Activated T-cell treated with anti-CD3 and anti-CD28 coated beads for 48 hours (primary cell): Measurements from ENCODE around the gene SMIM3.
A peak's percentile ranks its signal among the peaks of the same experiment; 100 is the strongest.
"Not testable (repeated sequence)": the region's sequence is repeated elsewhere in the genome, so short reads cannot be mapped to it uniquely, and the experiment has no call there.

Experiments used
- DNase-seq: peaks from one replicate; pipeline ENCODE4 v3.0.0-alpha.2; 2020; ENCODE audit warnings: low read depth

SMIM3 gene, protein sequence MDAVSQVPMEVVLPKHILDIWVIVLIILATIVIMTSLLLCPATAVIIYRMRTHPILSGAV

DNA sequence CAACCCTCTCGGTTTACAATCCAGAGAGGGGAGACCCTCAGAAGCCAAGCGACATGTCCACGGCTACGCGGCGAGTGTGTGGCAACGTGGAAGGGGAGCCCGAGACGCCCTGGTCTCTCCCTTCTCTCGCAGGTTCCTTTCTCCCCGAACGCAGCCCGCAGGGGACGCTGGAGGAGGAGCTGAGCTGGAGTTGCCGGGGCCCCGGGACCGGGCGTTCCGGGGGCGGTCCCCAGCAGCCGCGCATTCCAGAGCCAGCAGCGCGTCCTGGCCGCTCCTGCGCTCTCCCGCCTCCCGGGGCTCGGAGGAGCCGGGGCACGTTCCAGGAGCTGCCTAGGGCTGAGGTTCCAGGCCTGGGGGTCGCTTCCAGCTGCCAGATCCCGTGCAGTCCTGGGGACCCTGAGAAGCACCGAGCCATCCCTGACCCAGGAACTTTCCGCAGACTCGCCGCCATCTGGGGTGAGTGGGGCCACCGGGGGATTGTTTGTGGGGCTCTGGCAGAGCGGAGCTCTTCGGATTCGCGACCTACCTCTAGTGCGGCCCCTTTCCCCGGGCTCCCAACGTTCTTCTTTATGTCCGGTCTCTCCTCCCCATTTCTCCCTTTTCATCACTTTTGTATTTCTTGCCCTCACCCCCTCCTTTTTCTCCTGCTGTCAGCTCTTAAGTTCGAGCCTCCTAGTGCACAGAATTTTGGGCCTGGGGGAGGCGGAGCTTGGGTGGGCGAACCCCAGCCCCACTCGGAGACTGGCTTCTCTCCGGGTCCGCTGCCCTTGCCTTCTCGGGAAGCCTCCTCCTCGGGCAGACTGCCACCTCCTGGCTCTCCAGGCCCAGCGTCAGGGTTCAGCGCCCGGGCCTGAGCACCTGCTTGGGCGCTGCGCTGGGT, at the start of gene SMIM3:
SMIM3 (plus strand) TSS at position 241 of the 880 bp plus-strand sequence. CDS start 16,684 bp downstream, outside the sequence.
- DNase-seq = peak; percentile 66

DNA sequence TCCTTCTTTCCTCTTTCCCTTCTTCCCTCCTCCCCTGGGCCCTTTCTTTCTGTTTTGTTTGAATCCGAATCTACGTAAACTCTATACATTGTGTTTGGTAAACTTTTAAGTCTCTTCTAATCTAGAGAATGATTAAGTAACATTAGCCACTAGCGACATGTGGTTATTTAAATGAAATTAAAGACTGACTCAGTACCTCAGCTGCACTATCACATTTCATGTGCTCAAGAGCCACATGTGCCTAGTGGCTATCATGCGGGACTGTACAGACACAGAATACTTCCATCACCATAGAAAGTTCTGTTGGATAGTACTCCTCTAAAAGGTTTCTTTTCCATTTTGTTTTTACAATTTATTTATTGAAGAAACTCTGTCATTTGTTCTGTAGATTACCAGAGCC, 48.7 kb upstream of the SMIM3 start:
- DNase-seq = no peak

DNA sequence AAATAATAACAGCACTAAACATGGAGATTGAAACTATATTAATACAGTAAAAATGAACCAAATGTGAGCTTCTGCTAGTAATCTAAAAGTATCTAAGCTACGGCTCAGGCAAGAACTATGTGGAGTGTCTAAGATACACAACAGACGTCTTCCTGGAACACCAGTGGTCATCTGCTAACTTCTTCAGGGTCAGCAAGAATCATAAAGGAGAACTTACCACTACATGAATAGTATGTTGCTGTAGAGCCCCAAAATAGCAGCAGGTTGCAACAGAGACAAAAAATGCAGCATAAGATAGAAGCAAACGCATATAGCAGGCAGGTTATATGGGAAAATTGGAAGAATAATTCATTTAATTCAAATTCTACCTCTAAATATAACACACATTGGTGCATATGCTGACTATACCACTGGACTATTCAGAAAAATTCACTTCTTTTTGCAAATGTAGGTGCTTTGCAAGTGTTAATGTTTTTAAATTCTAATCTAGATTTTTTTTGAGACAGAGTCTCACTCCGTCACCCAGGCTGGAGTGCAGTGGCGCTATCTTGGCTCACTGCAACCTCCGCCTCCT, 46.8 kb upstream of the SMIM3 start:
- DNase-seq = no peak

DNA sequence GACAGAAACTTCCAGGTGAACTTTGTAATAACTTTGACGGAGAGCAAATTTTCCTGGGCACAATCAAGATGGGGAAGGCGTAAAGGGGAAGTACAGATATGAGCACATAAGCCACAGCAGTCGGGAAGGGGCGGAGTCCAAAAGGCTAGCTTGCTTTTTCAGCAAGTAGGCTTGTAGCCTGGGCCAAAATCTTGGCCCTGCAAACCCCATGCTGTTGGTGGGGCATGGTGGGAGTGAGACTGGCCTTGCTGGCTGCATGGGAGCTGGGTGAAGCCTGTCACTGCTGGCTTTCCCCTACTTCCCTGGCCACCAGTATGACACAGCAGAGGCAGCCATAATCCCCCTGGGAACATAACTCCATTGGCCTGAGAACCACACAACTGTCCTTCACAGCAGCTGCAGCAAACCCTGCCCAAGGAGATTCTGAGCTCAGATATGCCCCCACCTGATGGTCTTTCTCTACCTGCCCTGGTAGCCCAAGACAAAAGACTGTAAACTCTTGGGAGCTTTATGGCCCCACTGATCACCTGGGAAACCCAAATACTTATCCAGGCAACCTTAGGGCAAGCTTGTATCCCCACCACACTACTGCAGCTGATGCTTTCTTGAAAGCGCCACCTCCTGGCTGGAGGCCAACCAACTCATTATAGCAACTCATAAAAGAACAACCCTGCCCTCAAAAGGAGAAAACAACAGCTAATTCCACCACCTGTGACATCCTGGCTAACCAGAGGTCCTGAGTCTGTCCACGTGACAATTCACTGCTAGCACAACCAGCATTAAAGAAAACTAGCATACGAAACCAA, 43.8 kb upstream of the SMIM3 start:
- DNase-seq = peak; percentile 14

DNA sequence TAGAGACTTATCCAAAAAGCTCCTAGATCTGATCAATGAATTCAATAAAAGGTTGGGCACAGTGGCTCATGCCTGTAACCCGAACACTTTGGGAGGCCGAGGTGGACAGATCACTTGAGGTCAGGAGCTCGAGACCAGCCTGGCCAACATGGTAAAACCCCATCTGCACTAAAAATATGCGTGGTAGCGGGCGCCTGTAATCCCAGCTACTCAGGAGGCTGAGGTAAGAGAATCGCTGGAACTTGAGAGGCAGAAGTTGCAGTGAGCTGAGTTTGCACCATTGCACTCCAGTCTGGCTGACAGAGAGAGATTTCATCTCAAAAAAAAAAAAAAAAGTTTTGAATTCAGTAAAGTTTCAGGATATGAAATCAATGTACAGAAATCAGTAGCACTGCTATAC, 39.7 kb upstream of the SMIM3 start:
- DNase-seq = no peak

DNA sequence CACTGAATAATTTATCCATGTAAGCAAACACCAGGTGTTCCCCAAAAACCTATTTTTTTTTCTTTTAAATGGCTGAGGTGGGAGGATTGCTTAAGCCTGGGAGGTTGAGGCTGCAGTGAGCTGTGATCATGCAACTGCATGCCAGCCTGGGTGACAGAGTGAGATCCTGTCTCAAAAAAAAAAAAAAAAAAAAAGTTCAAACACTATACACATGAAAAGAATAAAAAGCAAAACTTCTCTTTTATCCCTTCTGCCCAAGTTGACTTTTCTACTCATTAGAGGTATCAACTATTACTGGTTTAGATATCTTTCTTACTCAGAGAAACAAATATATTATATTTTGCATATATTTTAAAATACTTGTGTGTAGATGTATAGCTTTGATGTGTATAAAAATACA, 37.6 kb upstream of the SMIM3 start:
- no peak for DNase-seq

DNA sequence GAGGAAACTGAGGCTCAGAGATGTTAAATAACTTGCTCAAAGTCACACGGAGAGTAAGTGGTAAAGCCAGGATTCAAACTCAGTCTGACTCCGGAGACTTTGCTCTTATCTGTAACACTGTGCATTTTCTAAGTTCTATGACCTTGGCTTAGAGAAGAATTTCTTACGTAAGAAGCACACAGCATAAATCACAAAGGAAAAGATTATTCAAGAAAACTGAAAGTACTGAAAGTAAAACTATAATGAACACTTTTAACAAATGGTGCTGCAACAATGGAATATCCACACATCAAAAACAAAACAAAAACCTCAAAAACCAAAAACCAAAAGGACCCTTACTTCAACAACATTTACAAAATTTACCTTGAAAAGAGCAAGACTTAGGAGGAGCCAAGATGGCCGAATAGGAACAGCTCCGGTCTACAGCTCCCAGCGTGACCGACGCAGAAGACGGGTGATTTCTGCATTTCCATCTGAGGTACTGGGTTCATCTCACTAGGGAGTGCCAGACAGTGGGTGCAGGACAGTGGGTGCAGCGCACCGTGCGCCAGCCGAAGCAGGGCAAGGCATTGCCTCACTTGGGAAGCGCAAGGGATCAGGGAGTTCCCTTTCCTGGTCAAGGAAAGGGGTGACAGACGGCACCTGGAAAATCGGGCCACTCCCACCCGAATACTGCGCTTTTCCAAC, 36.0 kb upstream of the SMIM3 start:
- not testable (repeated sequence) for DNase-seq

DNA sequence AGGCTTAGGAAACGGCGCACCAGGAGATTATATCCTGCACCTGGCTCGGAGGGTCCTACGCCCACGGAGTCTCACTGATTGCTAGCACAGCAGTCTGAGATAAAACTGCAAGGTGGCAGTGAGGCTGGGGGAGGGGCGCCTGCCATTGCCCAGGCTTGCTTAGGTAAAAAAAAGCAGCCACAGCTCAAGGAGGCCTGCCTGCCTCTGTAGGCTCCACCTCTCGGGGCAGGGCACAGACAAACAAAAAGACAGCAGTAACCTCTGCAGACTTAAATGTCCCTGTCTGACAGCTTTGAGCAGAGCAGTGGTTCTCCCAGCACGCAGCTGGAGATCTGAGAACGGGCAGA, 35.4 kb upstream of the SMIM3 start:
- DNase-seq = not testable (repeated sequence)

DNA sequence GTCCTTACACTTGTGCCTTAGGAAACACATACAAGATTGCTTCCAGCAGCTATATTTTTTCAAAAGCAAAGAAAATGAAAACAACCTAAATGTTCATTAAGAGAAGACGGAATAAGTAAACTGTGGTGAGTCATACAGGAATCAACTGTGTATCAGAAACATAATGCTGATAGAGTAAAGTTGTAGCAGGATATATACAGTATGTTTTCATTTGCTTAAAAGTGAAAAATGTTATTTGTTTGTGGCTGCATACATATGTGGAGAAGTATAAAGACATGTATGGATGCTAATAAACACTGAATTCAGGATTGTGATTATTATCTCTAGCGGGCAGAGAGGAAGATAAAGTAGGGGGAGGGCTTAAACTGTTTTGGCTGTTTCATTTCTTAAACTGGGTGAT, 28.1 kb upstream of the SMIM3 start:
- DNase-seq = no peak

DNA sequence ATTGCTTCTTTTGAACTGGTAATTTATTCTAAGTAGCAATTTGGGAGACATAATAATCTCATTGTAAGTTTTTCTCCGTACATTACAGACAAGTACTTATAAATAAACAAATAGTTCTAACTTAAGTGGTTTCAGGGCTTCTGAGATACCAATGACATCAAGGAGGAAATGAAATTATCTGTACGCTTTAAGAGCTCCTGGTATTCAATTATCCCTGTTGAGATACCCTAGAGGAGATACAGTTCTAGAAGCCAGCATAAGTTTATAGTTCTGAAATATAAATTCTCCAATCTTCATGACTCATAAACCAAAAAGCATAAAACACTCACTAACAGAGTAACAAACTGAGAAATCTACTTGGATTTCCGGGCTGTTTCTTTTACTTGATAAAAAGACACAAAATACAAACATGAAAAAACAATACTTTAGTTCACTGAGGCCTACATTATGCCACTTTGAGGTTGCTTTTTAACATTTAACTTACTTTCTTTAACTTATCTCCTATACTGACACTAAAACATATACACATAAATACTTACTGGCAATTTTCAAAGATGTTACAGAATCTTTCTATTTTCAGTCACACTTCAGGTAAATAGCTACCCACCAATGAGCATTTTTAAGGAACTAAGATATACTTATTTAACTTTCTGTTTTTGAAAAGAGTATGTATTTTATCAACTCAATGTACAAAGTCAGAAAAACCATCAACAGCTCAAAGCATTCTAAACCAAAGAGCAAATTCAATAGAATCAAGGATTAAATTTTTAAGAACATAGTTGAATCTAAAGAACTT, 27.3 kb upstream of the SMIM3 start:
- no peak for DNase-seq

DNA sequence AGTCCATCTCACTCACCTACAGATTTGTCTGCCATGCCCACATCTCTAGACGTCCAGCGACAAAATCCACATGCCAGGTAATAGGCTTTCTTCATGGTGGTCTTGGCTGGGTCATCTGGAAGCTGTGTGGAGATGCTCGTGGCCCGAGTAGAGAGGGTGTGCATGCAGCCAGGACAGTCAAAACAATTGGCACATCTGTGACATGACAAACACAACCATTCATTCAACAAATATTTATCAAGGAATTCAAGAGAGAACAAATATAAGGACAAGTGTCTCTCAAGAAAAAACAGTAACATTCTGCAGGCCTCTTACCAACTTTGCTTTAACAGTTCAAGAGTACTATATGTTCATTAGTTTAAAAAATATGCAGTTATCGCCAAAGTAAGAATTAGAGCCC, 25.1 kb upstream of the SMIM3 start:
- no peak for DNase-seq

DNA sequence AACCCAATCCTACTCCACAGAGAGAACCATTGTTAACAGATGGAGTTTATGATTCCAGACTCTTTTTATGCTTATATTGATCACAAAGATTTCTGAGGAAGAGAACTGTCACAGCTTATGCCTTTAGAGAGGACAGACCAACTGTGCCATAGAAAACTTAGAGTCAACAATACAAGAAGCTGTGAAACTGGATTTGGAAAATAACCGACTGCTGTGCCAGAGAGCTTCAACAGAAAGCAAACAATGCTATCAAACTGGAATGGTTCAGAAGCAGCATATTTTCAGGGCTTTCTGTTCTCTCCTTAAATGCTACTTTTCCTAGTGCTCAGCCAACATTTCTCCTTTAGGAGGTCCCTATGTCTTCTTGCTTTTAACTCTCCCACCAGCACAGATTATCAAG, 24.7 kb upstream of the SMIM3 start:
- DNase-seq = no peak

DNA sequence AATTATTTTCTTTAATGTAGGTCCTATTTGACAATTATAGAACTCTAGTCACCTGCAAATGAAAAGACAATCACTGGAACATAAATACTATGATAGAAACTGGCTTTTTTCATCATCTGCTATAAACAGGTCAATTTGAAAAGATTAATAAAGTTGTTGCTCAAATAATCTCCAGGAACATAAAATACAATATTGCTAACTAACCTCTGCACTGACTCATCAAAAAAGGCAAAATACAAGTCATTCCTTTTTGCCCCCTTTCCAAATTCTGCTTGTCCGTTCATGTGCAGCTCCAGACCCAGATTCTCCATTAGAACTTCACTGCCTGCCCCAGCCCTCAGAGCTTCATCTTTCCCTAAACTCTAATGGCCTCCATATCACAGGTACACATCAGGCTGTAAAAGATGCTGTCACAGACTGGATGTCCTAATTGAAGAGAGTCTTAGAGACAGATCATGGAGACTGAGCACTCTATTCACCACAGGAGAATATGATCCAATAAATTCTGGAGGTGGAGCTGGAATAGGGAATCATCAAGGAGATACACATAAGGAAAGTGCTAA, 21.4 kb upstream of the SMIM3 start:
- no peak for DNase-seq

DNA sequence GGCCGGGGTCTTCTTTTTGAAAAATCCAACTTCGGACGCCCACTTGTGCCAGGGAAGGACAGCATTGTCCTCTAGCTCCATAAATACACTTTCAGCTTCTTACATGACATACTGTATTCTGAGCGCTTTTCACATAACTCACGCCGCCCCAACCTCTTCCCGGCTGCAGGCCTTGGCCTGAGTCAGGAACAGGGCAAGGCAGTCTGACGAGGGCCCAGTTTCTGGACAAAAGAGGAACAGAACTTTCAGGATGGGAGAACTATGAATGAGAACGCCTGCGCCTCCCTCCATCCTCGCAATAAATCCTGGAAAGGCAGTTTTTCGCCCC, 20.4 kb upstream of the SMIM3 start:
- no peak for DNase-seq

DNA sequence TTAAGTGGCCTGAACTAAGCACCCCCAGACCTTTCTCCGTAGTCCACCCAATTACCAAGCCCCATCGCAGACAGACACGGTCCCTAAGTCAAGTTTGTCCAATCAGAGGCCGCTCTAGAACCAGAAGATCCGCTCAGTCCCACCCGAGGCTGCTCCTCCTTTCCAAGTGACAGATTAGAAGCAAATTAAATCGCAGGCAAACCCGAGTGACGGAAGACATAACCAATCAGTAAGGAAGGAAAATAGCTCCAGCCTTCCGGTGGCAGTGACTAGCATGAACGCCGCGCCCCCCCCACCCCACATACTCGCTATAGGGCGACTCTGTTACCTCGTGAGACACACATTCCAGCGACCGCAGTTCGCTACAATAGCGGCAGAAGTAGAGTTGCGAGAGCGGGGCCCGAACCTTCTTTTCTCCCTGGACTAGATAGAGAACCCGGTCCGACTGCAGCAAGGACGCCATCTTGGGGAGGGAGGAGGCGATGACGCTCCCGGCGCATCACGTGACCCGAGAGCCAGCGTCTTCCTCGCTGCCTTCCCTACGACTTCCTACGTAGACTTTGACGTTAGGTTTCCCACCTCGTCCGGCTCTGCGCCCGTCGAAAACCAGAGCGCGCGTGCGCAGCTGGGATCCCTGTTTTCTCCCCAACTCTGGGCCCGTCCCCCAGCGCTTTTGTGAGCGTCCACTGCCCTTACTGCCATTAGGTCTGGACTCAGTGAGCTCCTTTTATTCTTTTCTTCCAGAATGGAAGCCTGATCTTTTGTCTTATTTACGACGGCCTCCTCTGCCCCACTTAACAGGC, 19.8 kb upstream of the SMIM3 start, which contains the start of gene DCTN4:
DCTN4 (minus strand) TSS at position 487 of the 803 bp plus-strand sequence; CDS start at position 463, 24 bp downstream.
- peak; percentile 90 for DNase-seq

DNA sequence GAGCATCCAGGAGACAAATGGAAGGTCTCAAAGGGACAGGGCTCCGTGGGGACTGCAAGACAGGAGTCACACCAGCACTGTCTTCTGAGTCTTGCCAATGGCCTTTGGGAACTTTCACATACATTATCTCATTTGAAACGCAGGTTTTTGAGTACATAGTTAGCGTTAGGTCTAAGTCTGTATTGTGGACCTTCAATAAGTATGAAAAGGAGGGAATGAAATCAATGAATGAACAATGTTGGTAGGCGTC, 19.3 kb upstream of the SMIM3 start:
- DNase-seq = no peak

DNA sequence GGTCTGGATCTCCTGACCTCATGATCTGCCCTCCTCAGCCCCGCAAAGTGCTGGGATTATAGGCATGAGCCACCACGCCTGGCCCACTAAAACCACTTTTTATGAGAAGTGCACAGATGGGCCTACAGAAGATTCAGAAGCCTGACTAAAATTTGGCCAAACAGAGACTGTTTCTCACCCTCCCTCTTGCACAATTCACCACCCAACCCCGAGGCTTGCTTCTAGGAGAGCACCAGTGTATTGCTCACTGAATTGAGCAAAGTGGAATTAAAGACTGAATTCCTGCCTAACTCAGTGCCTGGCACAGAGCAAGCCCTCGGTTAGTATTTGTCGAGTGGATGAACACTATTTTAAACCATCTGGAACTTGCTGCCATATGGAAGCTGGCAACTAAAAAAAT, 16.3 kb upstream of the SMIM3 start:
- DNase-seq = no peak

DNA sequence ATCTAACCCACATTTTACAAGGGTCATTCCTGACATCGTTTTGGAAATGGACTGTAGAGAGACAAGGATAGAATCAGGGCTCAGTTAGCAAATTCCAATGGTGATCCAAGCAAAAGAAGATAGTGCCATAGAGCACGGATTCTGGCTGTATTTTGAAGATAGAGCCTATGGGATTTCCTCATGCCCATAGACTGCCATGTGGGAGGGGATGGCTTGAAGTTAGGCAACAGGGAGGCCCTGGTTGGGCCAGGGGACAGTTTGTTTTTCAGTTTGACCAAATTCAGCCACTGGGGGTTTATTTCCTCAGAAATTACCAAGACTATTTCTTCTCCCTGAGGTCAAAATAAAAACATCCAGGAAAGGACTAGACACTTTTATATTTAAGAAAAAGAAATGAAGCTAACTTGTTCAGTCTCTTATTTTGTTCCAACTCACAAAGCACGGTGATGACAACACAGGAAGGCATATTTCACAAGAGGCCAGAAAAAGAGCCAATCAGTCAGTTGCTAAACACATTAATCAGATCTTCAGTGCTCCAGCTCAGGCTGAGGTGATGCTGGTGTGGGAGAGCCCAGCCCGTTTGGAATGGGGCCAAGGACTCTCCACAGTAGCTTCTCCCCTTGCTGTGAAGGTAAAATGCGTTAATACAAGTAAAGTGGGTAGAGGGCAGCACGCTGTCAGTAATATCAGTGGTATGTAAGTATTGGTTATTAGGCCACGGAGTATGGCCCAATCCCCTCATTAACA, 15.4 kb upstream of the SMIM3 start:
- no peak for DNase-seq

DNA sequence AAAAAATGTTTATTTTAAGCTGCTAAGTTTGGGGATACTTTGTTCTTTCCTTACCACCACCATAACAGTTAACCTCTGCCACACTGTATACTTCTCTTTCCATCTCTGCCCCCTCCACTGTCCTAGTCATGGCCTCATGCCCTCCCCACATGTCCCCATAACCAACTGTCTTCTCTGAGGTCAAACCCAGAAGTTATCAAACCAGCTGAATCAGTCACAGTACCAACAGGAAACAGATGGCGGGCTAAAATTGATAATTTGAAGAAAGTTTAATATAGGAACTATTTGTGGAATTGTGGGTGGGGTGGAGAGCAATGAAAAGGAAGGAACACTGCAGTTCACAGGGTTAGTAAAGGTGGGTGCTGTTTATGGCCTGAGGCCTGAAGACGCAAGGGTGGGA, 14.0 kb upstream of the SMIM3 start:
- no peak for DNase-seq
